NCI-H69 (cell line): ENCODE results near the gene ZFHX2.

Source experiments
- DNase-seq: peaks from one replicate; lab custom pipeline; 2025; lab: John Stamatoyannopoulos, UW

The ZFHX2 gene

DNA sequence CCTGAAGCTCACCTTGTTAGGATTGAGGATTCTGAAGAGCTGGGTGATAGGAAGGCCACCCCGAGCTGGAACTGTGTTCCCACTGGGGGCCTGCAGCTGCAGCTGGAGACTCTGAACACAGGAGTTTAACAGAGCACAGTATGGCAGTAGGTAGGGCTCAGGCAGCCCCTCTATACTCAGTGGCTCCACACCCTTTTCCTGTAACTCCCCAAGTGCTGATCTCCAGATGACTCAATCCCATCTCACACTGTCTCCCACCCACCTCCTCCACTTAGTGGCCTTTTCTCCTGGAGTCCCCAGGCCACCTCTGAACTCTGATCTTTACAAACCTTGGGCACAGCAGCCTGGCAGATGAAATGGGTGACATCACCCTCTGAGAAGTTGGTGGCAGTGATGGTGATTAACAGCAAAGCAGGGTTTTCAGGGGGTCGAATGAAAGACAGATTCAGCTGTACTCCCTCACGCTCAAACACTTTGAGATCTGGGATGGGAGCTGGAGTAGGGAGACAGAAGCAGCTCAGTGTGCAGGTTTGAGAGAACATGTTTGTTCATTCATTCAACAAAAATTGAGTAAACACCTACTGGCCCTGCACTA, 8.5 kb upstream of the ZFHX2 start:
- DNase-seq = no peak

GRCh38 chr14:23559010-23559925, 7.7 kb upstream of the ZFHX2 start:
- DNase-seq = peak; percentile 80

- DNase-seq = no peak
Observed at GRCh38 chr14:23558346-23559009, 6.9 kb upstream of the ZFHX2 start.

DNA sequence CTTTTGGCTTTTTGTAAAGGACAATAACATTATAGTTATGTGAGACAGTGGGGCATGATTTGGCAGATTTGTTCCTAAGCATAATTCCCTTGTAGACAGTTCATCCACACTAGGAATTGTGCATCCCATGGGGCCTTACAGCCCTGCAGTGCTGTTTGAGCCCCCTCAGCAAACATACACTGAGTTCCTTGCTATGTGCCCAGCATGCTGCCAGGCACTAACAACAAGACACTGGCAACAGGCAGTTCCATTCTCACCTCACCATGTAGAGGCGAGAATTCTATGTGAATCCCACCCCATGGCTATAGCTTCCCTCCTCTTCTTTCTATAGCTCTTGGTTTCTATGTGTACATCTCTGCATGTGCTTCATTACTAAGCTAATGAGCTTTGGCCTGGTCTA, 6.4 kb upstream of the ZFHX2 start:
- DNase-seq = no peak

DNA sequence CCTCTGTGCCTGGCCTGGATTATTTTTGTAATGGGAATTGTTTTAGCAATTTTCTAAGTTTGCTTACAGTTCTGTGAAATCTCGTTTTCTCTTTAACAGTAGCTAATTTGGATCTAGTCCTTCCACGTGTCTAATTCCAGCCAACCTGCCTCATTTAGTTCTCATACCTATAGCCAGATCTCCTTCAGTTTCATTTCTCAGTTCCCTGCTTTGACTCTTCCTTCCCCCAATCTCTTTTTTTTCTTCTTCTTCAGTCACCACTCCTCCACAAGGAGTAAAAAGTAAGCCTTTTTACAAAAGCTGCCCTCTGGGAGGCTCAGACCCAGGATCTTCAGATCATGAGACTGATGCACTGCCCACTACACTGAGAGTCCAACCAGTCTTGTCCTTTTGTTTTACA, 6.0 kb upstream of the ZFHX2 start:
- no peak for DNase-seq

- DNase-seq = peak; percentile 40
Observed at GRCh38 chr14:23556700-23557440, 5.3 kb upstream of the ZFHX2 start.

- peak; percentile 97 for DNase-seq
Observed at GRCh38 chr14:23555882-23556699, 4.5 kb upstream of the ZFHX2 start, which contains the start of gene THTPA. Gene THTPA, plus strand, starts transcription at chr14:23556271. Its CDS starts 487 bp downstream, at chr14:23556758.

- DNase-seq = no peak
Observed at GRCh38 chr14:23555533-23555881, 3.9 kb upstream of the ZFHX2 start.

DNA sequence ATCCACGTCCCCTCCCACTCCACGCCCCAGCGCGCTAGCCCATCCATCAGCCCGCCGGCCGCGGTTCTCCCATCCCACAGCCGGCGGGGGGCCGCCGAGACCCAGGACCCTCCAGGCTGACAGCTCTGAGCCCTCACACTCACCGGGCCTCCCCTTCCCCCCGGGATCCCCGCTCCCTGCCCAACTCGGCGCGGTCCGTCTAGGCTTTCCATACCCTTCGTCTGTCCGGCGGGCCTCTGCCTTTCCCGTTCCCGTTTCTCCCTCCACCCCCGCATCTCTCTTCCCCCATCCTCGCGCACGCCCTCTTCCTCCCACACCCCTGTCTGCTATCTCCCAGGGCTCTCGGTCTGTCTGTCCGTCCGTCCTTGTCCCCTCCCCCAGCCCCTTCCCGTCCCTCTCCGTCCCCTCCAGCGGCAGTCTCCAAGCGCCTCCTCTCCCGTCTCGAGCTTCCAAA, 726 bp downstream of the ZFHX2 start:
- peak; percentile 78 for DNase-seq

DNA sequence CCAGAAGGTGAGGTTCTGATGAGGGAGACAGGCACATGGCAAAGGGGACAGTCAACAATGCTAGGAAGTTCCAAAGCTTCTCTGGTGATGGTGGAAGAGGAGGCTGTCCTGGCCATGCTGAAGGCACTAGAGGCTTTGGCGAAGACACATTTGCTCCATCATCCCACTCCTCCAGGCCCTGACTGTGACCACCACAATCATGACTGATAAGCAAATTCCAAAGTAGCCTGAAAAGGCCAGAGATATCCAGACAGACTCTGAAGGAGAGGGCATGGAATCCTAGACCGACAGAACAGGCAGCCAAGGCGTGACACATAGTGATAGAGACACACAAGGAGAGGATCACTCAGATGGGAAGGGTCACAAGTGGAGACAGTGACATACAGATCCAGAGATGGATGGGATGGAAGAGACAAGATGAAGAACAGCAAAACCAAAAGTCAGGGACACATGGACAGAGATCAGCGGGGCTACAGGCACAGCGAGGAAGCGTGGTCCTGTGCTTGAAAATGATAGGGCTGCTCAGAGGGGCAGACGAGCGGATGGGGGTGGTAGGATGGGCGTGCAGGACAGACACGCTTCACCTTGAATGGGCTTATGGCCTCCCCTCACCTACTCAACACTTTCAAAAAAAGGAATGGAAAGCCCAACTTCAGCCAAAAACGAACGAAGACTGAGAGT, 1.3 kb downstream of the ZFHX2 start:
- peak; percentile 50 for DNase-seq

GRCh38 chr14:23548351-23549318, 2.9 kb downstream of the ZFHX2 start:
- DNase-seq = peak; percentile 71

- no peak for DNase-seq
Observed at GRCh38 chr14:23547924-23548323, 3.6 kb downstream of the ZFHX2 start.

GRCh38 chr14:23546450-23547035, 5.0 kb downstream of the ZFHX2 start:
- no peak for DNase-seq

GRCh38 chr14:23545740-23546365, 5.7 kb downstream of the ZFHX2 start:
- no peak for DNase-seq

GRCh38 chr14:23544511-23545447, 6.8 kb downstream of the ZFHX2 start:
- peak; percentile 99 for DNase-seq

DNA sequence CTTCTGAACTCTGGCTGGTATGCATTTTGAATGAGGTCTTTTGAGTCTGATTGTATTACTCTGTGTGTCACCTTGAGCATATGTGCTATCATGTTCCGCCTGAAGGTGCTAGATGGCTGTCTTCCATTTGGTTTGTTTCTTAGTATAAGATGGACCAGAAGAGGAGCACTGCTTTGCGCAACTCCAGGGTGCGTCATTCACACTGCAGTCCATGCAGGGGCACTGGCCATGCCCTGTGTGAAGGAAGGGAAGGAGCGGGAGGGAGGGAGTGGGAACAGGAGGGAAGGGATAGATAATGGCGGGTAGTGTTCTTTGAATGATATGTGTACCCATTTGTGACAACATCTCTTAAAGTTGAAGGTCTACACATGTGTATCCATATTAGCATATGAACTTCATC, 8.2 kb downstream of the ZFHX2 start:
- no peak for DNase-seq

- DNase-seq = no peak
Observed at GRCh38 chr14:23542261-23542660, 9.3 kb downstream of the ZFHX2 start.

DNA sequence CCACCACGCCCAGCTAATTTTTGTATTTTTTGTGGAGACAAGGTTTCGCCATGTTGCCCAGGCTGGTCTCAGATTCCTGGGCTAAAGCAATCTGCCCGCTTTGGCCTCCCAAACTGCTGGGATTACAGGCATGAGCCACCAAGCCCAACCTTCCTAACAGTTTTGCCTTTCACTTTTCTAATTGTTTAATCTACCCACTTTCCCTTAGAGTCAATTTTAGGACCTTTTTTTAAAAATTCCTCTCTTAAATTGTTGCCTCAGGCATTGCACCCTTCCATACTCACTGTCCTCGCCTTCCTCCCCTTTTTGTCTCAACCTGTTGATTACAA, 11.5 kb downstream of the ZFHX2 start:
- DNase-seq = no peak
